Stimulated activated naive CD8-positive, alpha-beta T cell treated with anti-CD3 and anti-CD28 coated beads, Interleukin-15, Interleukin-2, amounts not matched to agents 100 U/mL and 50 U/mL, for 24 hours (primary cell): ENCODE results near the gene KCTD3.

Experiments
- ATAC-seq: fragments of 150-1000 bp; cut with Tn5 transposase; one replicate; pipeline ENCODE4 v1.10.0; 2021
- DNase-seq: peaks from one replicate; pipeline ENCODE4 v3.0.0; 2021

The KCTD3 gene

GRCh38 chr1:215566556-215567490, at the start of gene KCTD3:
KCTD3 (plus strand) TSS chr1:215567304; CDS start chr1:215567686, 382 bp downstream.
- DNase-seq (peak; percentile 58), ATAC-seq (peak; percentile 61)

GRCh38 chr1:215517441-215517891, 49.6 kb upstream of the KCTD3 start:
- no peak for DNase-seq
- no peak for ATAC-seq

GRCh38 chr1:215518594-215518993, 48.5 kb upstream of the KCTD3 start:
- ATAC-seq (no peak), DNase-seq (no peak)

- DNase-seq (no peak), ATAC-seq (no peak)
These were observed 45.8 kb upstream of the KCTD3 start for GRCh38 chr1:215521279-215521678.

GRCh38 chr1:215523128-215523861, 43.8 kb upstream of the KCTD3 start:
- DNase-seq, result no peak
- no peak for ATAC-seq

GRCh38 chr1:215523906-215524305, 43.2 kb upstream of the KCTD3 start:
- ATAC-seq (no peak), DNase-seq (no peak)

GRCh38 chr1:215526147-215526845, 40.8 kb upstream of the KCTD3 start:
- DNase-seq (no peak), ATAC-seq (no peak)

GRCh38 chr1:215526846-215527151, 40.3 kb upstream of the KCTD3 start:
- no peak for ATAC-seq
- no peak for DNase-seq

GRCh38 chr1:215529111-215529510, 38.0 kb upstream of the KCTD3 start:
- no peak for ATAC-seq
- DNase-seq, result no peak

- ATAC-seq (no peak), DNase-seq (no peak)
These were observed 37.5 kb upstream of the KCTD3 start for GRCh38 chr1:215529571-215529970.

GRCh38 chr1:215530401-215530984, 36.6 kb upstream of the KCTD3 start:
- DNase-seq, result no peak
- ATAC-seq, result no peak

- DNase-seq (no peak), ATAC-seq (no peak)
These were observed 27.1 kb upstream of the KCTD3 start for GRCh38 chr1:215539803-215540570.

- ATAC-seq (no peak), DNase-seq (no peak)
These were observed 24.8 kb upstream of the KCTD3 start for GRCh38 chr1:215542301-215542700.

GRCh38 chr1:215543191-215543606, 23.9 kb upstream of the KCTD3 start:
- ATAC-seq, result no peak
- DNase-seq, result no peak

- no peak for DNase-seq
- ATAC-seq, result no peak
These were observed 23.3 kb upstream of the KCTD3 start for GRCh38 chr1:215543806-215544205.

GRCh38 chr1:215544566-215544965, 22.5 kb upstream of the KCTD3 start:
- no peak for DNase-seq
- no peak for ATAC-seq

GRCh38 chr1:215545096-215545495, 22.0 kb upstream of the KCTD3 start:
- DNase-seq (no peak), ATAC-seq (no peak)

- no peak for DNase-seq
- no peak for ATAC-seq
These were observed 20.1 kb upstream of the KCTD3 start for GRCh38 chr1:215547011-215547410.

GRCh38 chr1:215551806-215552205, 15.3 kb upstream of the KCTD3 start:
- DNase-seq (no peak), ATAC-seq (no peak)

GRCh38 chr1:215554865-215555264, 12.2 kb upstream of the KCTD3 start:
- no peak for DNase-seq
- ATAC-seq, result no peak

GRCh38 chr1:215555531-215555930, 11.6 kb upstream of the KCTD3 start:
- ATAC-seq, result no peak
- no peak for DNase-seq

- DNase-seq, result no peak
- peak; percentile 19 for ATAC-seq
These were observed 10.1 kb upstream of the KCTD3 start for GRCh38 chr1:215556996-215557395.
